ENCODE results near the gene ACTN2. TPM values are rescaled to one million over a fixed set of nuclear protein-coding genes. Genes with fewer than 3 reads are reported as not detected.

The ACTN2 gene
- total RNA-seq, 1 donor from 2014 or later: not detected

- H3K9me3 Mint-ChIP-seq: no peaks in the 10 kb centered on the region
- peaks cover 86% of the 10 kb centered on the region for H3K36me3 Mint-ChIP-seq (ENCODE audit: low read depth)
- TF ChIP-seq CTCF (IDR thresholded peaks at IDR 0.05): no peak
- DNase-seq: no peak
- intact Hi-C loops (cut with micrococcal nuclease): no loop called here
- ATAC-seq (ENCODE audit: low read depth): no peak
- no peaks in the 10 kb centered on the region for H3K27me3 Mint-ChIP-seq
- no peak overlapping the region for H3K4me3 Mint-ChIP-seq
- H3K4me1 Mint-ChIP-seq: no peaks in the 10 kb centered on the region
- ChIA-PET CTCF (no interaction called here), POLR2A (no interaction called here)
- no peak overlapping the region for H3K27ac Mint-ChIP-seq
Observed at GRCh38 chr1:236809148-236809547, 122.8 kb downstream of the ACTN2 start.

GRCh38 chr1:236810018-236810417 is 123.7 kb downstream of the ACTN2 start:
- TF ChIP-seq CTCF (IDR thresholded peaks at IDR 0.05): no peak
- POLR2A ChIA-PET: no interaction called here
- ATAC-seq (ENCODE audit: low read depth) (no peak), DNase-seq (no peak)
- peaks cover 90% of the 10 kb centered on the region for H3K36me3 Mint-ChIP-seq (ENCODE audit: low read depth)
- H3K9me3 Mint-ChIP-seq: no peaks in the 10 kb centered on the region
- CTCF ChIA-PET: no interaction called here
- H3K27ac Mint-ChIP-seq: no peak overlapping the region
- no peaks in the 10 kb centered on the region for H3K27me3 Mint-ChIP-seq
- intact Hi-C loops (cut with micrococcal nuclease): no loop called here
- no peaks in the 10 kb centered on the region for H3K4me1 Mint-ChIP-seq
- H3K4me3 Mint-ChIP-seq: no peak overlapping the region

- ATAC-seq (ENCODE audit: low read depth) (no peak), DNase-seq (no peak)
- Mint-ChIP-seq H3K4me1 (no peaks in the 10 kb centered on the region), H3K27ac (no peak overlapping the region), H3K36me3 (ENCODE audit: low read depth) (peaks cover 93% of the 10 kb centered on the region), H3K9me3 (no peaks in the 10 kb centered on the region), H3K27me3 (no peaks in the 10 kb centered on the region), H3K4me3 (no peak overlapping the region)
- no peak for TF ChIP-seq CTCF (IDR thresholded peaks at IDR 0.05)
- intact Hi-C loops (cut with micrococcal nuclease): no loop called here
- POLR2A ChIA-PET: no interaction called here
- CTCF ChIA-PET: no interaction called here
Observed at GRCh38 chr1:236812334-236813030, 126.2 kb downstream of the ACTN2 start.

Other genes with a start within 250 kb of the ACTN2 start
- gene LGALS8, start 162.5 kb upstream of the ACTN2 start, total RNA-seq: 36.0 and 37.4 TPM in 2 replicates
- gene HEATR1, start 82.0 kb upstream of the ACTN2 start, total RNA-seq: 69.3 and 78.5 TPM in 2 replicates
- 31.2 and 37.1 TPM in 2 replicates for gene MTR, start 108.8 kb downstream of the ACTN2 start, total RNA-seq

Data from activated B cell treated with CpG ODN at 0.5 μM for 24 hours (primary cell).